ENCODE data around the gene STARD7. TPM values are rescaled to one million over a fixed set of nuclear protein-coding genes. Genes with fewer than 3 reads are reported as not detected.

Gene STARD7
- total RNA-seq, 1 donor from 2014 or later: 103 TPM

DNA sequence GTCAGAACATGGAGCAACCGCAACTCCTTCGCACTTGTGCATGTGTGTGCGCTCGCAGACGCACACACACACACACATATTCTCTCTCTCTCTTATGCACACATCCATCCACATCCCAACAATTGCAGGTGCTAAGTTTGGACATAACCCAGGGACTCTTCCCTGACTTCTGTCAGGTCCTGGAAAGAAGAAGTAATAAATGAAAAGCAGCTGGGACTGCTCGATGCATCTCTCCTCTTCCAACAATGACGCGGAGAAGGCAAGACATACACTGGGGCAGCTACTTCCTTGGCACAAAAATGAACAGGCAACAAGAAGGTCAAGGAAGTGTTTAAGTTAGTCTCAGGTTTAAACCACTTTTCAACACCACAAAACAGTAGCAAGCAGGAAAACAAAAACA, 23.6 kb downstream of the STARD7 start:
- H3K9me3 ChIP-seq (ENCODE audit: insufficient read depth, low read depth, low read length): no peaks in the 10 kb centered on the region
- no peak overlapping the region for H3K4me2 ChIP-seq (ENCODE audit: low read length)
- peaks cover 34% of the 10 kb centered on the region for H3K36me3 ChIP-seq (ENCODE audit: insufficient read depth, low read length)
- Mint-ChIP-seq H3K27ac (ENCODE audit: unreplicated experiment) (no peak overlapping the region), H3K4me1 (ENCODE audit: low read depth, unreplicated experiment) (peaks cover 12% of the 10 kb centered on the region), H3K4me3 (ENCODE audit: unreplicated experiment) (no peak overlapping the region), H3K36me3 (ENCODE audit: low read depth, unreplicated experiment) (peaks cover 21% of the 10 kb centered on the region), H3K27me3 (ENCODE audit: low read depth, unreplicated experiment) (no peaks in the 10 kb centered on the region), H3K9me3 (ENCODE audit: unreplicated experiment) (no peaks in the 10 kb centered on the region)
- H3K4me3 ChIP-seq (ENCODE audit: insufficient read depth, low read depth, low read length): no peak overlapping the region
- no peak overlapping the region for H3K27ac ChIP-seq (ENCODE audit: low read depth, low read length)
- H3K27me3 ChIP-seq (ENCODE audit: insufficient read depth, low read length): no peaks in the 10 kb centered on the region
- H4K20me1 ChIP-seq (ENCODE audit: insufficient read depth, low read length): peaks cover 35% of the 10 kb centered on the region
- no peaks in the 10 kb centered on the region for H3K79me2 ChIP-seq (ENCODE audit: insufficient read depth, low read length)
- no peak overlapping the region for H3K9ac ChIP-seq (ENCODE audit: low read length)
- DNase-seq (ENCODE audit: low read depth) (no peak), FAIRE-seq (no peak)
- TF ChIP-seq, protein P1, sequence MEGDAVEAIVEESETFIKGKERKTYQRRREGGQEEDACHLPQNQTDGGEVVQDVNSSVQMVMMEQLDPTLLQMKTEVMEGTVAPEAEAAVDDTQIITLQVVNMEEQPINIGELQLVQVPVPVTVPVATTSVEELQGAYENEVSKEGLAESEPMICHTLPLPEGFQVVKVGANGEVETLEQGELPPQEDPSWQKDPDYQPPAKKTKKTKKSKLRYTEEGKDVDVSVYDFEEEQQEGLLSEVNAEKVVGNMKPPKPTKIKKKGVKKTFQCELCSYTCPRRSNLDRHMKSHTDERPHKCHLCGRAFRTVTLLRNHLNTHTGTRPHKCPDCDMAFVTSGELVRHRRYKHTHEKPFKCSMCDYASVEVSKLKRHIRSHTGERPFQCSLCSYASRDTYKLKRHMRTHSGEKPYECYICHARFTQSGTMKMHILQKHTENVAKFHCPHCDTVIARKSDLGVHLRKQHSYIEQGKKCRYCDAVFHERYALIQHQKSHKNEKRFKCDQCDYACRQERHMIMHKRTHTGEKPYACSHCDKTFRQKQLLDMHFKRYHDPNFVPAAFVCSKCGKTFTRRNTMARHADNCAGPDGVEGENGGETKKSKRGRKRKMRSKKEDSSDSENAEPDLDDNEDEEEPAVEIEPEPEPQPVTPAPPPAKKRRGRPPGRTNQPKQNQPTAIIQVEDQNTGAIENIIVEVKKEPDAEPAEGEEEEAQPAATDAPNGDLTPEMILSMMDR (IDR thresholded peaks at IDR 0.05; ENCODE audit: insufficient read depth, low read depth, low read length): no peak
- TF ChIP-seq EZH2 (IDR thresholded peaks at IDR 0.05; ENCODE audit: insufficient read depth, low read length): no peak
- no peak overlapping the region for H2AFZ ChIP-seq (ENCODE audit: low read depth, low read length)
- H3K4me1 ChIP-seq (ENCODE audit: insufficient read depth, low read length): peaks cover 7% of the 10 kb centered on the region

DNA sequence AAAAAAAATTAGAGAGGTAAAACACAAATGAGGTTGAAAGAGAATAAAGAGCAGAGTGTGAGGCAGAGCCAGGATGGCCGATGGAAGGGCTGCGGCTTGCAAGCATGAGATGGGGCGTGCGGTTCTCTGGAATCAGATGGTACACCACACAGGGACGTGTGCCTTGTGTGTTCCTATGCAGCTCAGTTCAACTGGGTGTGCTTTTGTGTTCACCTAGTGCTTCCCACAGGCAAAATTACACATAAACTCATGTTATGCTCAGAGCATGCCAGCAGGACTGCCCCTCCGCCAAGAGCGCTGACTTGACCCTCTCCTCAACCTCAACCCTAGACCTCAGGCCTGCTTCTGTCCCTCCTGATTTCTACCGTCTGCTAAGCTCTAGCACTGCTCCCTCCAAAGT, 24.4 kb downstream of the STARD7 start:
- Mint-ChIP-seq H3K27ac (ENCODE audit: unreplicated experiment) (no peak overlapping the region), H3K27me3 (ENCODE audit: low read depth, unreplicated experiment) (no peaks in the 10 kb centered on the region), H3K4me1 (ENCODE audit: low read depth, unreplicated experiment) (peaks cover 10% of the 10 kb centered on the region), H3K9me3 (ENCODE audit: unreplicated experiment) (no peaks in the 10 kb centered on the region), H3K4me3 (ENCODE audit: unreplicated experiment) (no peak overlapping the region), H3K36me3 (ENCODE audit: low read depth, unreplicated experiment) (peaks cover 19% of the 10 kb centered on the region)
- no peak overlapping the region for H2AFZ ChIP-seq (ENCODE audit: low read depth, low read length)
- H3K27ac ChIP-seq (ENCODE audit: low read depth, low read length): no peak overlapping the region
- H3K4me3 ChIP-seq (ENCODE audit: insufficient read depth, low read depth, low read length): no peak overlapping the region
- FAIRE-seq: no peak
- no peak overlapping the region for H3K4me2 ChIP-seq (ENCODE audit: low read length)
- no peak overlapping the region for H3K9ac ChIP-seq (ENCODE audit: low read length)
- H3K79me2 ChIP-seq (ENCODE audit: insufficient read depth, low read length): no peaks in the 10 kb centered on the region
- H3K9me3 ChIP-seq (ENCODE audit: insufficient read depth, low read depth, low read length): no peaks in the 10 kb centered on the region
- H4K20me1 ChIP-seq (ENCODE audit: insufficient read depth, low read length): peaks cover 33% of the 10 kb centered on the region
- TF ChIP-seq, protein P1 (IDR thresholded peaks at IDR 0.05; ENCODE audit: insufficient read depth, low read depth, low read length): no peak
- no peak for TF ChIP-seq EZH2 (IDR thresholded peaks at IDR 0.05; ENCODE audit: insufficient read depth, low read length)
- peaks cover 7% of the 10 kb centered on the region for H3K4me1 ChIP-seq (ENCODE audit: insufficient read depth, low read length)
- peaks cover 33% of the 10 kb centered on the region for H3K36me3 ChIP-seq (ENCODE audit: insufficient read depth, low read length)
- H3K27me3 ChIP-seq (ENCODE audit: insufficient read depth, low read length): no peaks in the 10 kb centered on the region
- no peak for DNase-seq (ENCODE audit: low read depth)

DNA sequence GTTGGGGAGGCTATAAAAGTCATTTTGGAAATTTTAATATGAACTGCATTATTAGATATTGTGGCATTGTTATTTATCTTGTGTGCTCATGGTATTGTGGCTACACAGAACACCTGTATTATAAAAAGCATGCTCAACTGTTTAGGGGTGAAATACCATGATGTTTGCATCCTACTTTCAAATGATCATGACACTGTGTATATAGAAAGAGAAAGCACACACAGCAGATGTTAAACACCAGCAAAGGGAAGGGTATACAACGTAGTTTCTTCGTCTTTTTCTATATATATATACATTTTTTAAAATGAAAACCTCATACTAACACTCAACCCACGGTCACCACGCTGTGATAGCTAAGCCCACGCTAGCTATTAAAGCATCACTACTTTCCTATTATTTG, 27.1 kb downstream of the STARD7 start:
- Histone ChIP-seq H3K9ac (ENCODE audit: low read length) (no peak overlapping the region), H4K20me1 (ENCODE audit: insufficient read depth, low read length) (peaks cover 20% of the 10 kb centered on the region), H2AFZ (ENCODE audit: low read depth, low read length) (no peak overlapping the region), H3K27ac (ENCODE audit: low read depth, low read length) (no peak overlapping the region), H3K27me3 (ENCODE audit: insufficient read depth, low read length) (no peaks in the 10 kb centered on the region), H3K4me2 (ENCODE audit: low read length) (no peak overlapping the region), H3K9me3 (ENCODE audit: insufficient read depth, low read depth, low read length) (no peaks in the 10 kb centered on the region), H3K79me2 (ENCODE audit: insufficient read depth, low read length) (no peaks in the 10 kb centered on the region), H3K36me3 (ENCODE audit: insufficient read depth, low read length) (peaks cover 24% of the 10 kb centered on the region), H3K4me1 (ENCODE audit: insufficient read depth, low read length) (no peaks in the 10 kb centered on the region), H3K4me3 (ENCODE audit: insufficient read depth, low read depth, low read length) (no peak overlapping the region)
- H3K4me1 Mint-ChIP-seq (ENCODE audit: low read depth, unreplicated experiment): peaks cover 4% of the 10 kb centered on the region
- TF ChIP-seq EZH2 (IDR thresholded peaks at IDR 0.05; ENCODE audit: insufficient read depth, low read length): no peak
- TF ChIP-seq, protein P1 (IDR thresholded peaks at IDR 0.05; ENCODE audit: insufficient read depth, low read depth, low read length): no peak
- no peak for FAIRE-seq
- no peak overlapping the region for H3K4me3 Mint-ChIP-seq (ENCODE audit: unreplicated experiment)
- no peak for DNase-seq (ENCODE audit: low read depth)
- no peaks in the 10 kb centered on the region for H3K9me3 Mint-ChIP-seq (ENCODE audit: unreplicated experiment)
- no peak overlapping the region for H3K27ac Mint-ChIP-seq (ENCODE audit: unreplicated experiment)
- peaks cover 12% of the 10 kb centered on the region for H3K36me3 Mint-ChIP-seq (ENCODE audit: low read depth, unreplicated experiment)
- no peaks in the 10 kb centered on the region for H3K27me3 Mint-ChIP-seq (ENCODE audit: low read depth, unreplicated experiment)

All from astrocyte (in vitro differentiated cells and primary cell).